K562 (cell line): Measurements from ENCODE around the gene C7orf57. TPM values are rescaled to one million over a fixed set of nuclear protein-coding genes. Genes with fewer than 3 reads are reported as not detected.

Experiments
- ATAC-seq: fragments of 200-7000 bp; cut with Tn5 transposase; 3 replicates; pipeline ENCODE4 v1.9.1; 2020; ENCODE audit warnings: moderate library complexity
- Bru-seq: library from RNA; stranded (reverse); fragments of 400-500 nt; gene quantifications from one replicate; lab custom pipeline; 2021; lab: Mats Ljungman, UMichigan
- BruChase-seq, 2 experiments: library from RNA; stranded (reverse); fragments of 400-500 nt; gene quantifications; one replicate each; lab custom pipeline; 2021; lab: Mats Ljungman, UMichigan
- BruUV-seq: library from RNA; stranded (reverse); fragments of 400-500 nt; replicated peaks from 2 replicates; lab custom pipeline; 2021; lab: Mats Ljungman, UMichigan
- CTCF ChIA-PET: fragments of 300-600 bp; formaldehyde crosslinking; extraction: SDS; loops from one replicate; lab custom pipeline; 2021; ENCODE audit warnings: low intra/inter-chr PET ratio; lab: Yijun Ruan, JAX
- POLR2A ChIA-PET: fragments of 300-600, 350-650 bp; sonication (Branson Sonifier 250); formaldehyde crosslinking; extraction: SDS; loops from one replicate; lab custom pipeline; 2021; ENCODE audit warnings: antibody characterized with exemption, inconsistent platforms; lab: Yijun Ruan, JAX
- DNase-seq, 4 experiments: peaks; one replicate each; pipeline versions ENCODE4 v3.0.0 to v3.0.0-alpha.2; 2011 to 2018; ENCODE audit warnings: low spot score in 3 of 4, mixed read lengths in 3 of 4; ENCODE audit errors: extremely low read depth in 1 of 4
- FAIRE-seq: peaks from 2 replicates; lab custom pipeline; 2011; peaks lifted over from hg19 to GRCh38; lab: Jason Lieb, UNC
- H2AFZ ChIP-seq: 2 replicates; pipeline ENCODE4 v1.6.0; 2011; ENCODE audit warnings: low read depth, low read length, control low read depth, inconsistent platforms
- H3K27ac ChIP-seq: fragments of 200-600 bp; 3 replicates; pipeline ENCODE4 v1.8.0; 2011; ENCODE audit warnings: low read depth, mild to moderate bottlenecking, control low read depth, inconsistent platforms, low read length, moderate library complexity, mixed read lengths; ENCODE audit errors: extremely low read depth
- H3K27me3 ChIP-seq, 2 experiments: fragments of 300-600 bp in 1 of 2; 2 replicates in 1 of 2; 3 replicates in 1 of 2; pipeline versions ENCODE4 v1.6.0 to v1.8.0; 2011; ENCODE audit warnings: inconsistent platforms in 2 of 2, low read length in 2 of 2, mild to moderate bottlenecking in 1 of 2, mixed read lengths in 1 of 2, moderate library complexity in 1 of 2; ENCODE audit not compliant: control insufficient read depth in 2 of 2, insufficient read depth in 2 of 2
- H3K36me3 ChIP-seq: fragments of 300-600 bp; 3 replicates; pipeline ENCODE4 v1.8.0; 2011; ENCODE audit warnings: mild to moderate bottlenecking, low read length, inconsistent platforms; ENCODE audit not compliant: control insufficient read depth, insufficient read depth
- H3K4me1 ChIP-seq, 2 experiments: fragments of 200-600 bp in 1 of 2; replicated peaks in 1 of 2; 2 replicates in 1 of 2; 3 replicates in 1 of 2; pipeline versions ENCODE4 v1.5.1 to v1.8.0; 2011; ENCODE audit warnings: inconsistent platforms in 2 of 2, low read length in 2 of 2, mild to moderate bottlenecking in 1 of 2, mixed read lengths in 1 of 2, moderate library complexity in 1 of 2; ENCODE audit not compliant: control insufficient read depth in 2 of 2, insufficient read depth in 2 of 2
- H3K4me2 ChIP-seq: 2 replicates; pipeline ENCODE4 v1.6.1; 2011; ENCODE audit warnings: low read length, control low read depth, inconsistent platforms, mixed read lengths; ENCODE audit not compliant: insufficient read depth
- H3K4me3 ChIP-seq: fragments of 200-600 bp; sonication (generic), shearing (Covaris generic); 2 replicates; pipeline ENCODE4 v1.5.1; 2016; ENCODE audit warnings: control low read depth, inconsistent platforms
- H3K79me2 ChIP-seq: fragments of 200-600 bp; 3 replicates; pipeline ENCODE4 v1.8.0; 2011; ENCODE audit warnings: low read length, inconsistent platforms; ENCODE audit not compliant: control insufficient read depth, insufficient read depth
- H3K9ac ChIP-seq, 2 experiments: 2 replicates each; pipeline versions ENCODE4 v1.6.0 to v1.6.1; 2011; ENCODE audit warnings: low read depth in 2 of 2, low read length in 2 of 2, control low read depth in 1 of 2, inconsistent platforms in 1 of 2, mild to moderate bottlenecking in 1 of 2, mixed read lengths in 1 of 2; ENCODE audit not compliant: insufficient read depth in 1 of 2
- H3K9me1 ChIP-seq: one replicate; pipeline ENCODE4 v1.6.0; 2011; ENCODE audit warnings: inconsistent platforms, mild to moderate bottlenecking, low read length, moderate library complexity; ENCODE audit not compliant: control insufficient read depth, insufficient read depth
- H3K9me3 ChIP-seq: replicated peaks from 2 replicates; pipeline ENCODE4 v1.5.1; 2011; ENCODE audit warnings: low read depth, low read length, inconsistent platforms; ENCODE audit not compliant: control insufficient read depth, insufficient read depth
- H4K20me1 ChIP-seq: replicated peaks from 2 replicates; pipeline ENCODE4 v1.6.1; 2011; ENCODE audit warnings: low read length, inconsistent platforms, mixed read lengths; ENCODE audit not compliant: control insufficient read depth, insufficient read depth
- NFYB ChIP-seq: IDR thresholded peaks from 2 replicates; pipeline ENCODE4 v1.6.1; 2011; ENCODE audit warnings: mild to moderate bottlenecking, moderate library complexity; ENCODE audit not compliant: insufficient read length; ENCODE audit errors: extremely low read depth
- RFX1 ChIP-seq: fragments of 450-650 bp; IDR thresholded peaks from 2 replicates; pipeline ENCODE4 v1.6.1; 2016; ENCODE audit warnings: mild to moderate bottlenecking, moderate library complexity
- SRSF1 ChIP-seq: fragments of 200-400 bp; formaldehyde crosslinking; IDR thresholded peaks from 2 replicates; pipeline ENCODE4 v1.6.1; 2017; ENCODE audit warnings: mild to moderate bottlenecking, low read depth, low read length, moderate library complexity
- WGBS: fragments of 100-300 bp; shearing (Covaris generic); methylation state at CpG from one replicate; pipeline ENCODE4 v1.1.6; 2016; ENCODE audit warnings: low coverage, mixed read lengths; ENCODE audit not compliant: insufficient coverage; ENCODE audit errors: missing lambda C conversion rate; 5-methylcytosine and 5-hydroxymethylcytosine counted together
- in situ Hi-C: fragments of 300-500 bp; cut with MboI; formaldehyde crosslinking; loops from 4 replicates; pipeline ENCODE4 v1.15.0; 2018; ENCODE audit warnings: inconsistent platforms, mixed read lengths
- intact Hi-C: fragments of 100-400 bp; cut with micrococcal nuclease; formaldehyde crosslinking; loops from 2 replicates; pipeline ENCODE4 v1.14.2; 2022
- long read RNA-seq, 3 experiments: library from polyadenylated mRNA in 2 of 3; library from RNA in 1 of 3; unstranded in 2 of 3; stranded (forward) in 1 of 3; transcript quantifications; one replicate each; pipeline ENCODE4 v2.0.0, GENCODE V29; 2019 to 2022
- polyA minus RNA-seq, 3 experiments: library from RNA; depleted of rRNA, polyadenylated mRNA; stranded (reverse); fragments of >200 nt; gene quantifications; 2 replicates each; pipeline ENCODE4 v1.2.3, GENCODE V29; 2011
- polyA plus RNA-seq, 8 experiments: library from polyadenylated mRNA; depleted of rRNA in 4 of 8; stranded (reverse) in 5 of 8; unstranded in 3 of 8; fragments of >200 nt; fragmentation: Nextera tagmentation in 2 of 8; fragmentation: Illumina TruSeq in 1 of 8; extraction: Ambion mirVana in 2 of 8; extraction: Trizol in 1 of 8; gene quantifications; 2 replicates each; pipeline versions ENCODE4 v1.2.1 to v1.2.3, GENCODE V29; 2011 to 2014; ENCODE audit warnings: inconsistent platforms in 1 of 8, missing spikeins in 1 of 8
- total RNA-seq, 7 experiments: library from RNA; depleted of rRNA in 6 of 7; stranded (reverse); fragments of >200 nt in 6 of 7; fragmentation: Illumina TruSeq in 2 of 7; extraction: Trizol in 2 of 7; gene quantifications; 2 replicates each; pipeline versions ENCODE4 v1.2.1 to v1.2.3, GENCODE V29; 2011 to 2021; ENCODE audit warnings: low replicate concordance in 1 of 7

Gene C7orf57
- total RNA-seq (2011; cell fraction: chromatin; rRNA removed; ENCODE audit: low replicate concordance), result not detected in 2 replicates
- total RNA-seq (2011; cell fraction: nucleolus; rRNA removed), result not detected in 2 replicates
- not detected in 2 replicates for total RNA-seq (2011; cell fraction: nucleoplasm; rRNA removed)
- total RNA-seq (2014; rRNA removed) (not detected in 2 replicates), total RNA-seq (2014; rRNA removed; fragmentation: Illumina TruSeq; extraction: Trizol) (not detected in 2 replicates), total RNA-seq (2015; rRNA removed; fragmentation: Illumina TruSeq; extraction: Trizol) (not detected in 2 replicates), total RNA-seq (2021) (not detected in 2 replicates), polyA plus RNA-seq (2011; rRNA removed) (not detected in 2 replicates), polyA plus RNA-seq (2014; fragmentation: Illumina TruSeq; extraction: Trizol) (not detected in 2 replicates), polyA plus RNA-seq (2014; fragmentation: Nextera tagmentation; extraction: Ambion mirVana) (not detected), polyA plus RNA-seq (2014; rRNA removed) (not detected in 2 replicates), polyA minus RNA-seq (2011; rRNA and poly(A)+ RNA removed) (not detected in 2 replicates), Bru-seq, nascent RNA (percentile 4 among the genes with signal in this experiment), BruChase-seq, experiment 1, labeled RNA remaining after a 2-hour chase (not detected), BruChase-seq, experiment 2, labeled RNA remaining after a 6-hour chase (not detected)
- not detected in 2 replicates for polyA plus RNA-seq (2011; cell fraction: cytosol; rRNA removed)
- polyA plus RNA-seq (2011; cell fraction: nucleus; rRNA removed), result not detected in 2 replicates
- not detected in 2 replicates for polyA plus RNA-seq (2012)
- polyA minus RNA-seq (2011; cell fraction: cytosol; rRNA and poly(A)+ RNA removed), result not detected in 2 replicates
- polyA minus RNA-seq (2011; cell fraction: nucleus; rRNA and poly(A)+ RNA removed), result not detected in 2 replicates
- long read RNA-seq, experiment 1, result 0 reads
- long read RNA-seq, experiment 2, result 0 reads
- long read RNA-seq, experiment 3, result 0 reads

DNA sequence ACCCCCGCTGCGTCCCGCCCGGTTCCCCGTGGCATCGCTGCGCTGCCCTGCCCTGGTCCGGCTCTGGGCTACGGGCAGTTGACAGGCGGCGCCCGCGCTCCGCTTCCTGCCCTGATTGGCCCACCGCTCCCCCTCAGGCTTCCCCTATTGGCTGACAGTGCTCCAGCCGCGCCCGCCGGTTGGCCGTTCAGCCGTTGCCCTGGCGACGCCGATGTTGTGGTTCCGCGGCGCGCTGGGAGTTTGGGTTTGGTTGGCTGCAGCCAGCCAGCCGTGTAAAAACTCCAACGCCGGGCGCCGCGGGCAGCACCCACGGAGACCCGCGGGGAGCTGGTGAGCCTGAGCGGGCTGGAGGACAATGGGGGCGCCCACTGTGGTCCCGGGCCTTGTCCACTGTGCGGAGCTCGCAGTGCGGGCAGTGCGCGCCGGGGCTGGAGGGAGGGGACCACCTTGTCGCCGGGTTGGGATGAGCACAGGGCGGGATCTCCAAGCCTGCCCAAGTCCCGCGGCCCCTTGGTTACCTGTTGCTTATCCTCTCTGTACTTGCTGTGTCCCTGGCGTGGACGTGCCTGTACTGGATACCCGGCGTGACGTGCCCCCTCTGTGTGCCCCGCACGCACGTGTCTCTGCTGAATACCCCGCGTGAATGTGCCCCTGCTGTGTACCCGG, at the start of gene C7orf57:
C7orf57 (plus strand) TSS at position 243 of the 666 bp plus-strand sequence. CDS start 766 bp downstream, outside the sequence.
- H3K9me1 ChIP-seq, result no peaks in the 10 kb centered on the region
- no peak within 1 kb of the TSS for H3K4me2 ChIP-seq
- no peak within 1 kb of the TSS for H3K27ac ChIP-seq
- H3K27me3 ChIP-seq, result peaks cover 0 to 12% of the 10 kb centered on the region in 2 experiments; a peak in 3 of 5 replicates
- no peaks in the 10 kb centered on the region for H3K79me2 ChIP-seq
- H3K36me3 ChIP-seq, result no peaks in the 10 kb centered on the region
- no peak within 1 kb of the TSS for H2AFZ ChIP-seq
- TF ChIP-seq SRSF1 (no peak), RFX1 (peak; percentile 33; the same call in 1 of the 2 replicates), NFYB (peak; percentile 25)
- no peak for FAIRE-seq
- H3K9ac ChIP-seq, result no peak within 1 kb of the TSS
- no peaks in the 10 kb centered on the region for H4K20me1 ChIP-seq
- peak in 1 of 4 experiments; percentile 11 for DNase-seq
- no peaks in the 10 kb centered on the region for H3K9me3 ChIP-seq
- ChIA-PET POLR2A (interaction anchor here (0.6 kb wide), 1 partner anchor 447 kb away, joined by 4 read pairs; no protein-coding TSS in a partner anchor), CTCF (no interaction called here)
- no peak within 1 kb of the TSS for H3K4me3 ChIP-seq
- peak; percentile 61 for ATAC-seq
- 23% methylated on average over 52 of the region's 62 CpGs for WGBS
- intact Hi-C loops (no loop called here), in situ Hi-C loops (no loop called here)
- no TSS peak for BruUV-seq
- peaks cover 0 to 10% of the 10 kb centered on the region in 2 experiments; a peak in 2 of 5 replicates for H3K4me1 ChIP-seq
